Hepatocyte (in vitro differentiated cells): ENCODE measurements around the gene MEP1B.

ENCODE experiments used
- EZH2 ChIP-seq: fragments of 200-600 bp; sonication (generic); IDR thresholded peaks from 2 replicates; pipeline ENCODE4 v1.6.1; 2016; ENCODE audit warnings: antibody characterized with exemption, mild to moderate bottlenecking, borderline replicate concordance
- EZH2phosphoT487 ChIP-seq: fragments of 200-600 bp; sonication (generic); IDR thresholded peaks from one replicate; pipeline ENCODE4 v1.6.1; 2018; ENCODE audit warnings: antibody characterized with exemption, mild to moderate bottlenecking, low read depth, moderate library complexity; ENCODE audit not compliant: unreplicated experiment, severe bottlenecking
- TF ChIP-seq, protein P1 (sequence below): fragments of 200-600 bp; sonication (generic); IDR thresholded peaks from 2 replicates; pipeline ENCODE4 v1.5.1; 2016; ENCODE audit warnings: antibody characterized with exemption, mild to moderate bottlenecking; ENCODE audit not compliant: poor library complexity

DNA sequence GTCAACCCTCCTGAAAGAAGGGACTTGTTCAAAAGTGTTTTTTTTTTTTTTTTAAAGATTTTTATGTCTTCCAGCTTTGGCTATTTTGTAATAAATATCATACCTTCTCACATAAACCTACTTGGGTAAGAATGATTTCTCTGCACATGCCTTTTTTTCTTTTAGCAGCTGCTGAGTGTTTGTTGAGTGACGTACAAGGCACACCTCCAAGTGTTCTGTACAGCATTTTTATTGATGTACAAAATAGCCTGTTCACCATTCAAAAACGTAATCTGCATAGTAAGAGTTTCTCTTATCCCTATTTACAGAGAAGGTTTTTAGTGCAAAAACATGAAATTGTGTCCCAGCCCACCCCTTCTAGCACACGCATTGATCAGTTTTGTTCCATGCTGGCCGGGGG is 77.6 kb downstream of the MEP1B start:
- TF ChIP-seq EZH2 = no peak
- TF ChIP-seq, protein P1, sequence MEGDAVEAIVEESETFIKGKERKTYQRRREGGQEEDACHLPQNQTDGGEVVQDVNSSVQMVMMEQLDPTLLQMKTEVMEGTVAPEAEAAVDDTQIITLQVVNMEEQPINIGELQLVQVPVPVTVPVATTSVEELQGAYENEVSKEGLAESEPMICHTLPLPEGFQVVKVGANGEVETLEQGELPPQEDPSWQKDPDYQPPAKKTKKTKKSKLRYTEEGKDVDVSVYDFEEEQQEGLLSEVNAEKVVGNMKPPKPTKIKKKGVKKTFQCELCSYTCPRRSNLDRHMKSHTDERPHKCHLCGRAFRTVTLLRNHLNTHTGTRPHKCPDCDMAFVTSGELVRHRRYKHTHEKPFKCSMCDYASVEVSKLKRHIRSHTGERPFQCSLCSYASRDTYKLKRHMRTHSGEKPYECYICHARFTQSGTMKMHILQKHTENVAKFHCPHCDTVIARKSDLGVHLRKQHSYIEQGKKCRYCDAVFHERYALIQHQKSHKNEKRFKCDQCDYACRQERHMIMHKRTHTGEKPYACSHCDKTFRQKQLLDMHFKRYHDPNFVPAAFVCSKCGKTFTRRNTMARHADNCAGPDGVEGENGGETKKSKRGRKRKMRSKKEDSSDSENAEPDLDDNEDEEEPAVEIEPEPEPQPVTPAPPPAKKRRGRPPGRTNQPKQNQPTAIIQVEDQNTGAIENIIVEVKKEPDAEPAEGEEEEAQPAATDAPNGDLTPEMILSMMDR = no peak
- no peak for TF ChIP-seq EZH2phosphoT487
